Activated T-helper 9 cell treated with anti-CD3 and anti-CD28 coated beads, Interleukin-2, amount 50 U/mL, for 16 hours (primary cell): ENCODE measurements around the gene SMG6.
A peak's percentile ranks its signal among the peaks of the same experiment; 100 is the strongest.
"Not testable (repeated sequence)": the region's sequence is repeated elsewhere in the genome, so short reads cannot be mapped to it uniquely, and the experiment has no call there.

Source experiments
- DNase-seq: peaks from one replicate; pipeline ENCODE4 v3.0.0-alpha.2; 2020; ENCODE audit warnings: low read depth

The SMG6 gene

DNA sequence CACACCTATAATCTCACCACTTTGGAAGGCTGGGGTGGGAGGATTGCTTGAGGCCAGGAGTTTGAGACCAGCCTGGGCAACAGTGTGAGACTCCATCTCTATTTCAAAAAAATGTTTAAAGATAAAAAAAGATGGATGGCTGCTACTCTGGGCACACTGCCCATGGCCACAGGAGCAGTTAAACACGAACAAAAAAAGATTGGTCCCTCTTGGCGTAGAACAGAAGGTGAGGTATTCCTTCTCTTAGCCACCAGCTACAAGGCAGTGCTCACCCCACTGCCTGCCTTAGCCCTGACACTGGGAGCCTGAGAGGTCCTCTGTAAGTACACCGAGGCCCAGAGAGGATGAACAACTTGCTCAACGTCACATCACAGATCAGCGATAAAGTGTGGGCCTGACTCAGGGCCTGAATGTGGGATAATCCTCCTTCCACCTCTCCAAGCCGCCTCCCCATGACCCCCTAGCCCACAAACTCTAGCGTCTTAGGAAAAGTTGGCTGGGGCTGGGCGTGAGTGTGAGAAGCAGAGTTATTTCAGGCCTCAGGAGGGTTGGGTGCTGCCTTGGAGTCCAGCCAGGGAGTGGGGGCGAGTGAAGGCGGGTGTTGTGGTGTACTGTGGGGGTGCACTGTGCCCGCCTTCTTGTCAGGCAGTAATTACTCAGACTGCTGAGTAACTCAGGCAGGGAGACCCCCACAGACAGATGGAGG, 275.9 kb downstream of the SMG6 start:
- DNase-seq, result no peak

DNA sequence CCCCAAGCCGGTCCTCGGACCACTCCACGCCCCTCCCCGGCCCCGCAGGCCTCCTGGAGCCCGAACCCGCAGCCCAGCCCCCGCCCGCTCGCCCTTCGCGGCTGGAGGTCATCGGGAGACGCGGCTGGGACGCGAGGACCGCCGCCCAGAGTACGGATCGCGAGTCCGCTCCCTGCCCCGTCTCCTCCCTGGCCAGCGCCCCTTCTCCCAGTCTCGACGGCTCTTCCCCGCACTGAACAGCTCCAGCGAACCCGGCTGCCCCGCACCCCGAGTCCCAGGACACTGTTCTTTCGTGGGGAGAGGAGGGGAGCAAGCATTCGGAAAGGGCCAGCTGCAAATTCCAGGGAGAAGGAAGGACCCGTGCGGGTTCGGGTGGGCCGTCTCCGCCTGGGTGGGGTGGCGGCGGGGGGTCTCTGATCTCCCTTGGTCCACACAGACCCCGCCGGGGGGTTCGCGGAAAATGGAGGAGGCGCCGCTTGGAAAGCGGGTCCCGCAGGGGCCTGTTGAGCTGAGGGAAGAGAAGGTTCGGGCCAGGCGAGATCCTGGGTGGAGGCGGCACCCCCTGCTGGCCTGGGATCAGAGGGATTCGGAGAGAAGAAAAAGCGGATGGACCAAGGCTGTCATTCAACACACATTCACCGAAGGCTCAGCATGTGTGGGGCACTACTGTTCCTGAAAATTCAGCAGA, 277.8 kb downstream of the SMG6 start:
- no peak for DNase-seq

DNA sequence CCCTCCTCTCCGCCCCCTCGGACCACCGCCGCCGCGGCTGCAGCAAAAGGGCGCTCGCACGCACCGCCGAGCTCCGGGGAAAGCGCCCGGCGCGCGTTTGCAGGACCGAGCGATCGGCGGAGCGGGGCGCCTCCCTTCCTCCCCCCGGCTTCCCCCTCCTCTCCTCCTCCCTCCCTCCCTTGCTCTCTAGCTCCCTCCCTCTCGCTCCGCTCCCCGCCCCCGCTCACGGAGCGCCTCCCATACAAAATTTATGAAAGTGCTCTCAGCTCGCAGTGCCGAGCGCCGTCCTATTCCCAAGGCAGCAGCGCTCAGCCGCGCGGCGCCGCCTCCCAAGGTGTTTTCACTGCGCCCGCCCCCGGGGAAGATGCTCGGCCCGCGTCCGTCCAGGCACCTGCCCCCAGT, 278.4 kb downstream of the SMG6 start, which contains the start of gene RTN4RL1:
TSS of gene RTN4RL1 (minus strand) at position 115 of the 402 bp plus-strand sequence. CDS start 469 bp downstream, outside the sequence.
- DNase-seq, result peak; percentile 64

DNA sequence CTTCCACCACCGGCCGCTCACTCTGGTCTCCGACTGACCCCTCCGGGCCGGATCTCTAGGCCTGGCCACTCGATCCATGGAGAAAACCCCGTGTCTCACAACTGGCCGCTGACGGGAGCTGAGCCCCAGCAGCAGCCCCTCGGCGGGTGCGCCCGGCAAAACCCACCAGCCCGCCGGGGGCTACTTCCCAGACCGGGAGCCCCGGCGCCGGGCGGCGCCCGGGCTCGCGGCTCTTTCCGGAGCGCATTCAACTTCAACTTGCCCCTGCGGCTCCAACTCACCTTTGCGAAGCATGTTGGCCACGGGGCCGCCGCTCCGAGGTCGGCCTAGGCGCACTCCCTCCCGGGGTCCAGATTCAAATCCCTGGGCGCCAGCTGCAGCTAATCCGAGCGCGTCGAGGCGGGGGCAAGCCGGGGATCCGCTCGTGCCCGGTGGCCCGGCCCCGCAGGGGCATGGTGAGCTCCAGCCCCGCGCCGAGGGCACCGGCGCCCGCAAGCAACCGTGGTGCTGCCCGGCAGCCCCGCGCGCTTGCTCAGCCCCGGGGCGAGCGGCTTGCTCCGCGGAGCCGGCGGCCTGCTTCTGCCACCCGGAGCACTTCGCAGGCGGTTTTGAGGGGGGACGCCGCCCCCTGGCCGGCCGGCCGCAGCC, 278.9 kb downstream of the SMG6 start:
- no peak for DNase-seq

DNA sequence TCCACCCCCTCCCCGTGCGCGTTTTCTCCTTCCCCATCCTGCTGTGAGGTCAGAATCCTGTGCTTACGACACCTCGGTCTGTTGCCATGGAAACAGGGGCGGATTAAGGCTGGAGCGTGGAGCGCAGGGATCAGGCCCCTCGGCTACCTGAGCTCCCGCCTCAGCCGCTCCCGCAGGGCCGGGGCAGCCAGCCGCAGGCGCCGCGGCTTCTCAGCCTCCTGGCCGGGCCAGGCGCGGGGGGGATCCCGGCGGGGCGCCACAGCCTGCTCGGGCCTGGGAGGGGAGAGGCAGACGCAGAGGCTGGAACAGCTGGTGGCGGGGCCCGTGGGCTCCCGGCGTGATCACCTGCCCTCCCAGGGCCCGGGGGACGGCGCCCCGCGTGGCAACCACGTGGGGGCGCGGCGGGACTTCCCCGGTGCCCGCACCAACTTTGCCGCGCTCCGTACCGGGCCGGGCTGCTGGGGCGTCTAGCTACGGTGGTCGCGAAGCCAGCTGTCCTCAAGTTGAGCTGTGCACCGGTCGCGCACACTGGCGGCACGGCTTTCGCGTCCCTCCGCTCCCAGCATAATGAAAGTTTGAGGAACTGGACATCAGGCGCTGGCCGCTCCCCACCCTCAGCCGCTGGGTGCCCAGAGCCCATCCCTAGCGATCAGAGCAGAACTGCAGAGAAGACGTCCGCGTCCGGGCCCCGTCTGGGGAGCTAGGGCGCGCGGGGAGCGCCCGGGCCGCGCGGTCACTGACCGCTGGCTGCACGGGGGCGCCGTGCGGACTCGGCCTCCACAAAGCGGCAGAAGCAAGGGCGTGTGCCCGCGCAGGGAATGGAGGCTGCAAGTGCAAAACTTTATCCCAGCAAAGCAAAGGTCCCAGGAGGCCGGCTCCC, 279.7 kb downstream of the SMG6 start:
- no peak for DNase-seq

DNA sequence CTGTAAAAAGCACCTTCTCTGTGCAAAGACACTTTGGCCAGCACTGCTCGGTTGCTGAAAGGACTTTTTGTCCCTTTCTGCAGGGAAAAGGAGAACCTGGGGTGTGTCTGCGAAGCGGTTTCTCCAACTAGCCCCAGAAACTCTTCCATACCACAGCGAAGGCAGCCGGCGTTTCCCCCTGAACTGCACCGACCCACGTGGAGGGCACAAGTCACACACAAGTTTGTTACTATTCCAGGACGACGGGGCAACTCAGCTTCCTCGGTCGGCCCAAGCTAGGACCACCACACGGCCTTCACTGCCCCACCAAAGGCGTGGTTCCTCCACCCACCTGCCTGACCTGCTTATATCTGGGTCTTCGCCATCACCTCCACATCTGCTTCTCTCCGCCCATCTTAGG, 280.3 kb downstream of the SMG6 start:
- no peak for DNase-seq

DNA sequence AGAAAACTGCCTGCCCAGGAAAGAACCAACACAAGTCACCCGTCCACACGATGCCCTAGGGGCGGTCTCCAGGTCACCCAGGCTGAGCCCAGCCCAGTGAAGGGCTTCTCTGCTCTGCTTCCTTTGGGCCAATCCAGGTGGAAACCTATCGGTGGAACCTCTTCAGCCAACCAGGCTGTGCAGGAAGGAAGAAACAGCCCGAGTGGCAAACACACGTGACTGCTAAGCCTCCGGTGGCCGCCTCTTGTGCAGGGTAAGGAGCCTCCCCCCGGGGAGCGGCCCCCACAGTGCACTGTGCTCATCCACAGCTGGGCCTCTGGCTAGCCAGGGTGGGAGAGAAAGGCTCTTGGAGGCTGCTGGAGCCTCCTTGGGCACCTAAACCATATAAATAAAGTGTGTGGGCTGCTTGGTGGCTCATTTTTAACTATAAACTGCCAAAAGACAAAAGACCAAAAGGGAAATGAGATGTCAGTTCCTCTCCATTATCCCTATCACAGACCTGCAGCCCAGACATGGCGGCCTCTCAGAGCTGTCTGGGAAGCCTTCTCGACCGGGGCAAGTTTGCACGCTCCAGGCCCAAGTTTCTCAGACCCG, 280.8 kb downstream of the SMG6 start:
- no peak for DNase-seq

DNA sequence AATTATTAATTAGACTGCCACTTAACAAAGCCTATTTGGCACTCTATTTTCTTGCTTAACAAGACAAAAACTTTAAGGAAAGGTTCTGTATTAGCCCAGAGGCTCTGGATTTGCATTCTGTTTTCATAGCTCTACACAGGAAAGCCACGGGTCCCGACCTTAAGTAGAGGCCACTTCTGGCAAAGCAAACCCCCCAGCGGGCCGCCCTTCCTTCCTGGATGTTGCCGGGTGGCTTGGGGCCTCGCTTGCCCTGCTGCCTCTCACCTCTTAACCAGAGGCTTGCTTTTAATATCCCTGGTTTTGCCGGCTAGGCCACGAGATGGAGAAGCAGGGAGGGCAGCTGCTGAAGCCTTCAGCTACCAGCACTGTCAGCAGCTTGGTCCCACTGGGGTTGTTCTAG, 282.9 kb downstream of the SMG6 start:
- DNase-seq, result no peak

DNA sequence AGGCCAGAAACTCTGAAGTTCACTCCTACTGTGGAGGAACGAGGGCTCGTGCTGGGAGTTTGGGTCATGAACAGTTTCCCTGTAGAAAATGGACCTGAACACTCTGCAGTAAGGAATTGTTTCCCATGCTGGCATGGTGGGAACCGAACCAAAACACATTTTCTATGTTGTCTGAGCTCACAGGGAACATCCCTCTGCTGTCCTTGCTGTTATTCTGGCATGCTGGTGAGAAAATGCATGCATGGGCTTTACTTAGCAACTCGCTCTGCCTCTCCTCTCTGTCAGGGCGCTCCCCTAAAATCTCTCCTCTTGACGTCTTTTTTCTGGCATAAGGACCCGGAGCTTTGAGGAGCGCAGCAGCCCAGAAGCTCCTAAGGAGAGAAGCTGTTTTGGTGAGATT, 283.9 kb downstream of the SMG6 start:
- no peak for DNase-seq

DNA sequence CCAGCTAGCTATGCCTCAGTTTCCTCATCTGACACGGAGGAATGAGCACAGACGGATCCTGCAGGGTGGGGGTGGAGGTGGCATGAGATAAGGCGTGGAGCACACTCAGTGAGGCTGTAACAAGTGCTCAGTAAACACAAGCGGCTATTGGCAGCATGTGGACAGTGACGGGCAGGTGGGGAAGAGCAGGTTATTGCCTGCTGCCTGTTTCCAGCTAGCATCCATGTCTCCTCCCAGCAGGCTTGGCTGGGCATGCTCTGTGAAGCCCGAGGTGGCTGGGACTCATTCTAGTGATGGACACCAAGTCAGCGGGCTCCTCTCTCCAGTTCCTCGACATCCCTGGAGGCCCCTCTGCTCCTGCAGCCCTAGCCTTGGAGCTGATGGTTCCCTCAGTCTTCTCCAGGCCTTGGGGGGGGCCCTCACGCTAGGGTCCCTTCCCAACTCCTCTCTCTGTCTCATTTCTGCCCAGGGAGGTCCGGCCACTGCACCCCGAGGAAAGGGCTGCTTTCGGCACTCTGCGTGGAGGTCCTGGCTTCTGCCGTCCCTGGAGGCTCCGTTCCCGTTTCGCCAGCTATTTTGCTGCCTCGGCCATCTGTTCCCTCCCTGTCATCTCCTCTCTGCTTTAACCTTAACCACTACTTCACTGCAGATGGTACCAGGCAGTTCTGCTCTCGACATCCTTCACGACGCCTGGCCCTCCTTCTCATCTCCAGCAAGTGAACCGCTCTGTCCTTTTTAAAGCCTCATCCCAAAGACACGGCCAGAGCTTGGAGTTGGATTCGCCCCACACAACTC, 284.7 kb downstream of the SMG6 start:
- DNase-seq, result no peak

DNA sequence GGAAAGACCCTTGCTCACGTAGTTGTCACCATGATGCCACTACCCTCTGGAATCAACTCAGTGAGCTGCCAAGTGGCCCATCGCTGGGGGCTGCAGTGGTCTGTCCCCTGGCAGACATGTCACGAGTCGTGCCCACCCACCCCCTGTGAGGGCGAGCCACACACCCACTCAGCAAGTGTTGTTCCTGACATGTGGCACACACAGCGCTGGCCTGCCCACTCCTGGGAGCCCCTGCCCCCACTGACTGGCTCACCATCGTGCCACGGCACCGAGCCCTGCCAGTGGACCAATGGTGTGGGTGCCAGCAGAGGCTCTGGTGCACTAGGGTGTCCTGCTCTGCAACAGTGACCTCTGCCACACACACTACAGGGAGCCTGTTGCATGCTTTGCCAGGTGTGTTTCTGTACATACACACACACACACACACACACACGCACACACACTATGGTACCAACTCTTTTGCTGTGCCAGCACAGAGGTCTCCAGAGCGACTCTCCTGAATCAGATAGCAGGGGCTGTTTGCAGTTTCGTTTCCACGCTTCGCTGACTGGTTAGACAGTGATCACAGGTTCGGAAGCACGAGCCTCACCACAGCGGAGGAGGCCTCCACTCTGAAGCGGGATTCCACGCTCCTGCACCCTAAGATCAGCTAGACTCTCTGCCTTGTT, 286.2 kb downstream of the SMG6 start:
- DNase-seq, result no peak

DNA sequence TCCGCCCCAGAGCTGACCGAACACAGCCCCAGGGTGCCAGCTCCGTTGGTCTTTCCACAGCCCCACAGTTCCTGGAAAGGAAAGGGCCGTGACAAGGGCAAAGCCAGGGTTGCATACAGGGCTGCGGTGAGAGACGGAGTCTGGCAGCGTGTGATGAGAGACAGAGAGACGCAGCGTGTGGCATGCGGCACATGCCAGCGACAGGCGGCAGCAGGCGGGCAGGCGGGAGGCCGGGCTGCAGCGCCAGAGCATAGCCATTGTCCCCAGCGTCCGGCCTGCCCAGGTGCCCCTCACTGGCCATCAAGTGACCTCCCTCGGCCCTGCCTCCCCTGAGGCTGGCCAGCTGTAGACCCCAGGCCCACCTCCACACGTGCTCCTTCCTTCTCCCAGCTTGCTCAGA, 287.1 kb downstream of the SMG6 start:
- no peak for DNase-seq

DNA sequence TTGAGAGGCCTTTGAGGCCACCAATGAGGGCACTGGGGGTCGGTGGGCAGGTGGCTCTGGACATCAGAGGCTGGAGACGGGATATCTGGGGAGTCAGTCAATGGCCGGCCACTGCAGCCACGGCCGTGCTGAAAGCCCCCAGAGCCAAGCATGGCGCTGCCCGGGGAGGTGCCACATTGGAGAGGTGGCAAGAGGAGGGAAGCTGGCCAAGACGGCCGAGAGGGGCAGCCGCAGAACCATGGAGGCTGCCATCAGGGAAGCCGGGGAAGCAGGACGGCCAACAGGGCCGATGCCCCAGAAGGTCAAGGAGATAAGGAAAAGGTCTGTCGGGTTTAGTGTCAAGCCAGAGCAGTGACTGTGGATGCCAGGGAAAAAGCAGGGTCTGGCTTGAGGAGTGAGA, 288.3 kb downstream of the SMG6 start:
- DNase-seq, result no peak

DNA sequence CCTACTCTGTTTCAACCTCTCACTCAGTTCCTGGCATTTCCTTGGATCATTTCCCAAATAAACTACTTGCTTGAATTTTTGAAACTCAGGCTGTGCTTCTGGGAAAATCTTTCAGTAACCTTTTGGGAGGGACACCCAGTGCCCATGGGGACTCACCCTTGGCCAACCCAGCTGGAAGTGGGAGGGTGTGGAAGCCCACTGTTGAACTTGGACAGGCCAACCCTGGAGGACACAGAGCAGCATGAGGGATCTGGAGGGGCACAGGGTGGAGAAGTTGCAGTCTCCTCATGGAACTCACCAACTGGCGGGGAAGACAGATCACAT, 289.6 kb downstream of the SMG6 start:
- no peak for DNase-seq

DNA sequence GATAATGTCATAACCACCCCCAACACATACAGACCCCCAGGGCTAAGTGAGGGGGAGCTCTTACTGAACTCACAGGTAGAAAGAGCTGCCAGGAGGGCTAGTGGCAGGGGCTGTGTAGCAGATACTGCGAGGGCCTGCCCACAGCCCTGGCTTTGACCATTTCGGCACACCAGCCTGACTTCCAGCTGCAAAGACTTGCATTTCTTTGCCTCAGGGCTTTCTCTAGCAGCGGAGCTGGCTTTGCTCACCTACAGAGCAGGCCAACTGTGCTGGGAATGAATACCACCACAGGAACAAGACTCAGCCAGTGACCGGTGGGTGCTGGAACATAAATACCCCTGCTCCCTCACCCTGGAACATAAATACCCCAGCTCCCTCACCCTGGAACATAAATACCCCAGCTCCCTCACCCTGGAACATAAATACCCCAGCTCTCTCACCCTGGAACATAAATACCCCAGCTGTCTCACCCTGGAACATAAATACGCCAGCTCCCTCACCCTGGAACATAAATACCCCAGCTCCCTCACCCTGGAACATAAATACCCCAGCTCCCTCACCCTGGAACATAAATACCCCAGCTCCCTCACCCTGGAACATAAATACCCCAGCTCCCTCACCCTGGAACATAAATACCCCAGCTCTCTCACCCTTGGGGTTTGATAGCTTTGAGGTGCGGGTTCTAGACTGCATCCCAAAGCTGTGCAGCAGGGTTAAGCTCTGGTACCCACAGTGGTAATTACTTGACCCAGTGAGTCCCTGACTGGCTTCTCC, 290.2 kb downstream of the SMG6 start:
- DNase-seq, result not testable (repeated sequence)

DNA sequence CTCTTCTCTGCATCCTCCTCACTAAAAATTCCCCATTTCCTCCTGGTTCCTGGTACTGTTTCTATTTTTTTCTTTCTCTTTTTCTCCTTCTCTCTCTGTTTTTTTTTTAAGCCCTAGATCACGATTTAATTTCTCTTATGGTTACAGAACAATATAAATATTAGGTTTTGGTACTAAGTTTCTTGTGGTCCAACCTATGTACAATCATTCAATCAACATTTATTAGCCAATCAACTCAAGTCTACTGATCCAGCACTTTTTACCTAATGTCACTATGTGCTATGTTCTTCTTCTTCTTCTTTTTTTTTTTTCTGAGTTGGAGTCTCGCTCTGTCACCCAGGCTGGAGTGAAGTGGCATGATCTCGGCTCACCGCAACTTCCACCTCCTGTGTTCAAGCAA, 291.1 kb downstream of the SMG6 start:
- no peak for DNase-seq

DNA sequence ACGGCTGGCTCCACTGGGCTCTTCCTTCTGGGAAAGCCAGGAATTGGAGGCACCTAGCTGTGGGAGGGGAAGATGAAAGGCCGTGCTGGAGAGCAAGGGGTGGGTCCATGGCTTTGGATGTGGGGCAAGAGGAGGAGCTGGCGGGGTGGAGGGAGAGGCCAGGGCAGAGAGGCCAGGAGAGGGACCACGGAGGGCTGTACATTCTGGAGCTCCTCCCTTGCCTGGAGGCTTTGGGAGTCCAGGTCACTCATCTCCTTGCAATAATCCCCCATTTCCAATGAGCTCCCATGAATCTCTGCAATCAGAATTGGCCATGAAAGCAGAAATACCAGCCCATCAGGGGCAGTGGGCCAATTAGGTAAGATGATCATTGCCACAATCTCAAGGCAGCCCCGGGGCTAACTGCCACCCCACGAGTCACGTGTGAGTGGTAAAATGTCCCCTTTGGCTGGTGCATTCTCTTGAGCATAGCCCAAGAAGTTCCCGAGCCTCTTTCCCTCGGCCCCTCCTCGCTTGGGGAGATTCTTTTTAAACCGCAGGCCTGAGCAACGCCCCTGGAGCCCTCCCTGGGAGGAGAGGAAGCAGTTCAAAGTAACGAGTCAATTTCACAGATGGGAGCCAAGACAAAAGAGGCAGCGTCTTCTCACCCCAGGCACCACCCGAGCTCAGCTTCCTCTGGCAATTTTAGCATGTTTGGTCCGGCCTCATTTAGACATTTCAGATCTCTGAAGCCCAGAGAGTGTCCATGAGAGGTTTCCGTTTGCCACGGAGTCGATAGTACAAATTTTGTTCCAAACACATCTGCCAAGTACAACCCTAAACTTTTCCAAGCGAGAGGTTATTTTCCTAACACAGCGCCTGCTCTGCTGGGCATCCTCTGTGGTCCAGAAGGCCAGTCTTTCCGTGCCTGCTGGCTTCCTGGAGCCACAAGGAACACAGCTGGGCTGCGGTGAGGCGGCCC, 291.9 kb downstream of the SMG6 start:
- DNase-seq, result no peak
